Measurements from ENCODE around the gene NKD2. TPM values are rescaled to one million over a fixed set of nuclear protein-coding genes. Genes with fewer than 3 reads are reported as not detected.

NKD2 gene
- total RNA-seq, 1 experiment from 2014 or later = 12.3 TPM

- ATAC-seq (no peak), DNase-seq (ENCODE audit: low read depth, low spot score) (no peak)
- Histone ChIP-seq H3K4me3 (ENCODE audit: low read depth in 2 of 2, low read length in 2 of 2) (no peak overlapping the region), H3K27me3 (ENCODE audit: control insufficient read depth, insufficient read depth, low read length) (no peaks in the 10 kb centered on the region), H3K36me3 (ENCODE audit: control insufficient read depth, insufficient read depth, low read length) (no peaks in the 10 kb centered on the region), H3K4me1 (ENCODE audit: control insufficient read depth, insufficient read depth, low read length) (no peaks in the 10 kb centered on the region), H3K27ac (ENCODE audit: low read length) (no peak overlapping the region), H3K9me3 (ENCODE audit: control insufficient read depth, insufficient read depth, low read depth, low read length) (peaks cover 11% of the 10 kb centered on the region; the same call in 1 of the 2 replicates)
- TF ChIP-seq REST (IDR thresholded peaks at IDR 0.05; ENCODE audit: insufficient read depth in 1 of 2, low read depth in 2 of 2, low read length in 1 of 2) (no peak), CTCF (IDR thresholded peaks at IDR 0.05) (no peak), SIN3A (IDR thresholded peaks at IDR 0.05; ENCODE audit: borderline replicate concordance, insufficient read depth, low read depth, low read length) (no peak), TCF7L2 (IDR thresholded peaks at IDR 0.05; ENCODE audit: low read depth, low read length) (no peak), POLR2AphosphoS5 (IDR thresholded peaks at IDR 0.05; ENCODE audit: low read depth, low read length) (no peak)
- POLR2A ChIA-PET = no interaction called here
- CTCF ChIA-PET = no interaction called here
- in situ Hi-C loops (cut with HindIII; ENCODE audit: low pct_unique_long_range_greater_than_20kb, low sequenced_read_pairs) = no loop called here
- BruUV-seq (replicated peaks) = no TSS peak
- intact Hi-C loops (cut with micrococcal nuclease; ENCODE audit: unreplicated experiment) = no loop called here
Observed at GRCh38 chr5:980966-981365, 27.6 kb upstream of the NKD2 start.

GRCh38 chr5:981456-981855, 27.1 kb upstream of the NKD2 start:
- no peak overlapping the region for H3K4me3 ChIP-seq (ENCODE audit: low read depth in 2 of 2, low read length in 2 of 2)
- no peaks in the 10 kb centered on the region for H3K36me3 ChIP-seq (ENCODE audit: control insufficient read depth, insufficient read depth, low read length)
- DNase-seq (ENCODE audit: low read depth, low spot score) = no peak
- no peak overlapping the region for H3K27ac ChIP-seq (ENCODE audit: low read length)
- H3K27me3 ChIP-seq (ENCODE audit: control insufficient read depth, insufficient read depth, low read length) = no peaks in the 10 kb centered on the region
- ChIA-PET POLR2A (no interaction called here), CTCF (no interaction called here)
- no peaks in the 10 kb centered on the region for H3K4me1 ChIP-seq (ENCODE audit: control insufficient read depth, insufficient read depth, low read length)
- no peak for TF ChIP-seq SIN3A (IDR thresholded peaks at IDR 0.05; ENCODE audit: borderline replicate concordance, insufficient read depth, low read depth, low read length)
- TF ChIP-seq POLR2AphosphoS5 (IDR thresholded peaks at IDR 0.05; ENCODE audit: low read depth, low read length) = no peak
- TF ChIP-seq REST (IDR thresholded peaks at IDR 0.05; ENCODE audit: insufficient read depth in 1 of 2, low read depth in 2 of 2, low read length in 1 of 2) = no peak
- no peak for TF ChIP-seq TCF7L2 (IDR thresholded peaks at IDR 0.05; ENCODE audit: low read depth, low read length)
- no peak for TF ChIP-seq CTCF (IDR thresholded peaks at IDR 0.05)
- peaks cover 11% of the 10 kb centered on the region; the same call in 1 of the 2 replicates for H3K9me3 ChIP-seq (ENCODE audit: control insufficient read depth, insufficient read depth, low read depth, low read length)
- intact Hi-C loops (cut with micrococcal nuclease; ENCODE audit: unreplicated experiment) (no loop called here), in situ Hi-C loops (cut with HindIII; ENCODE audit: low pct_unique_long_range_greater_than_20kb, low sequenced_read_pairs) (no loop called here)
- BruUV-seq (replicated peaks) = no TSS peak
- ATAC-seq = no peak

All from Panc1 (cell line).